Lower leg skin (tissue), 3 donors: ENCODE measurements around the gene PRRC2C.

Experiments used
- CTCF ChIP-seq, 3 donors: fragments of 450-650 bp; IDR thresholded peaks; one replicate each; pipeline ENCODE4 v1.5.1; 2016; ENCODE audit warnings: antibody characterized with exemption in 3 of 3, mild to moderate bottlenecking in 3 of 3, moderate library complexity in 2 of 3
- POLR2A ChIP-seq, 2 donors: fragments of 450-650 bp; IDR thresholded peaks; one replicate each; pipeline ENCODE4 v1.6.1; 2016 to 2017; ENCODE audit warnings: antibody characterized with exemption in 2 of 2, mild to moderate bottlenecking in 1 of 2, moderate library complexity in 1 of 2

DNA sequence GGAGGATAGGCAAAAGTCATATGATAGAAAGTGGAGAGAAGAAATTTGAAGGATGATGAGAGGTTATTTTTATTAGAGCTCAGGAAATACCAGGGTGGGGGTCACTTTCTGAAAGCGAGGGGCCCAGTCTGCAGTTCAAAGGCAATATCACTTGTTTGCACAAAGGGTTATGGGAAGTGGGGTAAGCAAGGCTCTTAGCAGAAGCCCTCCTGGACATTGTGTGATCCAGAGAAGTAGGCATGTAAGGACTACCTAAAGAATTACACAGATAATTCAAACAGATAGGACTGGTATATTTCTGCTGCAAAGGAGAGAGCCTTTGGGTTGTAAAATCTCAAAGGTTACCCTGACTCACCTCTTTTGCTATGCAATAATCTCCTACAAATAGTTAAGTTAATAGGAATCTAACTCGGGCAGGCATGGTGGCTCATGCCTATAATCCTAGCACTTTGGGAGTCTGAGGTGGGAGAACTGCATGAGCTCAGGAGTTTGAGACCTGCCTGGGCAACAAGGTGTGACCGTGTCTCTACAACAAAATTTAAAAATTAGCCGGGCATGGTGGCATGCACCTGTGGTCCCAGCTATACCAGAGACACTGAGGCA is 25.2 kb upstream of the PRRC2C start:
- no peak for TF ChIP-seq POLR2A (IDR thresholded peaks at IDR 0.05)
- no peak for TF ChIP-seq CTCF (IDR thresholded peaks at IDR 0.05)
